ENCODE measurements around the gene DIP2A.

Gene DIP2A

DNA sequence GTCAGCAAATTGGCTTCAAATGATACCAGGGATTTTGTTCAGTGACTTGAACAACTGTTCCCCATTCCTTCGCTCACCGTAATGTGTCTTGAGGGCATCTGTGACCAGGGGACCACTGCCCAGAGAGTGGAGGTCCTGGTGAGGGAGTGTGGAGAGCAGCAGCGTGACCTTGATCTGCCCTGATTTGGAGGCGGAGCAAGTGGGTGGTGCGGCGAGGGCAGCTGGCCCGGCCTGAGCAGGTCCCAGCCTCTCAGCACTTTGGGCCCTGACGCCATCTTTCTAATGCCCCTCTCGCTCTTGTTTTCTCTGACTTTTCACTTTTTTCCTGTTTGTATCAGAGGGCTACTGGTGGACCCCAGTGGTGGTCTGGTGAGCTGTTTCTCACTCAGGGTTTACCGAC lies 31.1 kb downstream of the DIP2A start:
- H3K36me3 ChIP-seq, result peaks cover 49% of the 10 kb centered on the region
- no peaks in the 10 kb centered on the region for H3K27me3 ChIP-seq (ENCODE audit: insufficient read depth, low read depth, severe bottlenecking)
- no peaks in the 10 kb centered on the region for H3K9me3 ChIP-seq (ENCODE audit: severe bottlenecking)
- no peak for DNase-seq
- H3K4me3 ChIP-seq (ENCODE audit: low read depth, low read length), result no peak overlapping the region
- H3K27ac ChIP-seq, result no peak overlapping the region
- TF ChIP-seq, protein P1, sequence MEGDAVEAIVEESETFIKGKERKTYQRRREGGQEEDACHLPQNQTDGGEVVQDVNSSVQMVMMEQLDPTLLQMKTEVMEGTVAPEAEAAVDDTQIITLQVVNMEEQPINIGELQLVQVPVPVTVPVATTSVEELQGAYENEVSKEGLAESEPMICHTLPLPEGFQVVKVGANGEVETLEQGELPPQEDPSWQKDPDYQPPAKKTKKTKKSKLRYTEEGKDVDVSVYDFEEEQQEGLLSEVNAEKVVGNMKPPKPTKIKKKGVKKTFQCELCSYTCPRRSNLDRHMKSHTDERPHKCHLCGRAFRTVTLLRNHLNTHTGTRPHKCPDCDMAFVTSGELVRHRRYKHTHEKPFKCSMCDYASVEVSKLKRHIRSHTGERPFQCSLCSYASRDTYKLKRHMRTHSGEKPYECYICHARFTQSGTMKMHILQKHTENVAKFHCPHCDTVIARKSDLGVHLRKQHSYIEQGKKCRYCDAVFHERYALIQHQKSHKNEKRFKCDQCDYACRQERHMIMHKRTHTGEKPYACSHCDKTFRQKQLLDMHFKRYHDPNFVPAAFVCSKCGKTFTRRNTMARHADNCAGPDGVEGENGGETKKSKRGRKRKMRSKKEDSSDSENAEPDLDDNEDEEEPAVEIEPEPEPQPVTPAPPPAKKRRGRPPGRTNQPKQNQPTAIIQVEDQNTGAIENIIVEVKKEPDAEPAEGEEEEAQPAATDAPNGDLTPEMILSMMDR (IDR thresholded peaks at IDR 0.05; ENCODE audit: low read depth, low read length), result no peak

DNA sequence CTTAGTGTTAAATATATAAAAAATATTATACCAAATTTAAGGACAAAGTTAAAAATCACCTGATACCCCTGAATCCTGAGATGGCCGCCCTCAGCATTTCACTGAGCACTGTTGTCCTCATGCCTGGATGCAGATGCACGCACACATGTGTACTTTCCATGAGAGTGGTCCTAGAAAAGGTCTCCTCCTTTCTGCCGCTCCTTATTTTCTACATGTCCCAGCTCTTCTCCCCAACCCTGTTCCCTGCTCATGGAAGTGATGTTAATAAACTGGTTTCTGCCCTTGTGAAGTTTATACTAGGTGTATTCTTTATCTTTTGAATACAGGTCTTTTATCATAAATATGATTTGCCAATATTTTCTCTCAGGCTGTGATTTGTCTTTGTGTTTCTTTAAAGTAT lies 32.9 kb downstream of the DIP2A start:
- TF ChIP-seq, protein P1 (IDR thresholded peaks at IDR 0.05; ENCODE audit: low read depth, low read length), result no peak
- no peak overlapping the region for H3K4me3 ChIP-seq (ENCODE audit: low read depth, low read length)
- no peak for DNase-seq
- H3K27me3 ChIP-seq (ENCODE audit: insufficient read depth, low read depth, severe bottlenecking), result no peaks in the 10 kb centered on the region
- H3K27ac ChIP-seq, result no peak overlapping the region
- H3K36me3 ChIP-seq, result peaks cover 48% of the 10 kb centered on the region
- no peaks in the 10 kb centered on the region for H3K9me3 ChIP-seq (ENCODE audit: severe bottlenecking)

DNA sequence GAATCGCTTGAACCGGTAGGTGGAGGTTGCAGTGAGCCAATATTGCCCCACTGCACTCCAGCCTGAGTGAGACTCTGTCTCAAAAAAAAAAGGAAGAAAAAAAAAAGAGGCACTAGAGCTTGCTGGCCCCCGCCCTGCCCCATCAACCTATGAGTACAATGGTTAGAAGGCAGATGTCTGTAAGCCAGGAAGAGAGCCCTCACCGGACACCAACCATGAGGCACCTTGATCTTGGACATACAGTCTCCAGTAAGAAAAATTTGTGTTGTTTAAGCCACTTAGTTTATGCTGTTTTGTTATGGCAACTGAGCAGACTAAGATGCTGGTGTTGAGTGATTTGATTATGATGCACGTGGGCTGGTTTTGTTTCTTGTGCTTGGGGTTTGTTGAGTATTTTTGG lies 34.2 kb downstream of the DIP2A start:
- TF ChIP-seq, protein P1 (IDR thresholded peaks at IDR 0.05; ENCODE audit: low read depth, low read length), result no peak
- Histone ChIP-seq H3K36me3 (peaks cover 47% of the 10 kb centered on the region), H3K27ac (no peak overlapping the region), H3K9me3 (ENCODE audit: severe bottlenecking) (no peaks in the 10 kb centered on the region), H3K4me3 (ENCODE audit: low read depth, low read length) (no peak overlapping the region), H3K27me3 (ENCODE audit: insufficient read depth, low read depth, severe bottlenecking) (no peaks in the 10 kb centered on the region)
- DNase-seq, result no peak

DNA sequence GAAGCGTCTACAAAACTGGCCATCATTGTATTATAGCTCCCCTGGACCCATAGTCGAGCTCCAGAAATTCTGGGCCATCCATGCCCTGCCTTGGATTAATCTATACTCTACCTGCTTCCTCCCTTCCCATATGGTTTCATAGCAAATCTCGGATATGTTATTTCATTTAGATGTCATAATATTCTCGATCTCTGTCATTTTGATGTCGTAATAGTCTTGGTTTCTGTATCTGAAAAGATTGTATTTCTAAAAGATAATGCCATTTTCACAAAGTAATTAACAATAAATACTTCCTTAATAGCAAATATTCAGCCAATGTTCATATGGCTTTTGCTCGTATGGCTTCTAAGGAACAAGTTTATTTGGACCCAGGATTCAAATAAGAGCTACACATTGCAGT lies 35.1 kb downstream of the DIP2A start:
- Histone ChIP-seq H3K4me3 (ENCODE audit: low read depth, low read length) (no peak overlapping the region), H3K9me3 (ENCODE audit: severe bottlenecking) (no peaks in the 10 kb centered on the region), H3K36me3 (peaks cover 53% of the 10 kb centered on the region), H3K27me3 (ENCODE audit: insufficient read depth, low read depth, severe bottlenecking) (no peaks in the 10 kb centered on the region), H3K27ac (no peak overlapping the region)
- TF ChIP-seq, protein P1 (IDR thresholded peaks at IDR 0.05; ENCODE audit: low read depth, low read length), result no peak
- no peak for DNase-seq

DNA sequence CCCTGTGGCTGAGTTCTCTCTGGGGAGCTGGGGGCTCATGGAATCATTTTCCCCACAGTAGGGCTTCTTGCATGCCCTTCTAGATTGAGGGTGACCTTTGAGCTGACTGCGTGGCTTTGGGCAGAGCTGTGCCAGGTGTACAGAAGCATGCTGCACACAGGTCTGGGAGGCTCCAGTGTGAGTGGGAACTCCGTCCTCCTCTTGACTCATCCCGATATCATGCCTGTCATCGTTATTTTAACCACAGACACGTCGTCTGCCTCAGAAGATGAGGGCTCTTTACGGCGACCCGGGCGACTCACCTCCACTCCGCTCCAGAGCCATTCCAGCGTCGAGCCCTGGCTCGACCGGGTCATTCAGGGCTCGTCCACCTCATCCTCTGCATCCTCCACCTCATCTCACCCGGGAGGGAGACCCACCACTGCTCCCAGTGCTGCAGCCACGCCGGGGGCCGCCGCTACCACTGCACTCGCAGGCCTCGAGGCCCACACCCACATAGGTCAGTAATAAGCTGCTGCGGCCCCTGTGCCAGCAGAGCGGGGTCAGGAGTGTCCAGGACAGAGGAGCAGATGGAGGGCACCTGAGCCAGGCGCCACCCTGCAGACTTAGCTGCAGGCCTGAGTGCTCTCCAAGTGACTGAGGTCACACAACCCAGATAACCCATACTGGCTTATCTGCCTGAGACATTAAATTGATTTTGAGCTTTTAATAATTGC lies 39.8 kb downstream of the DIP2A start:
- H3K27me3 ChIP-seq (ENCODE audit: insufficient read depth, low read depth, severe bottlenecking), result no peaks in the 10 kb centered on the region
- TF ChIP-seq, protein P1 (IDR thresholded peaks at IDR 0.05; ENCODE audit: low read depth, low read length), result no peak
- DNase-seq, result no peak
- H3K36me3 ChIP-seq, result peaks cover 56% of the 10 kb centered on the region
- H3K27ac ChIP-seq, result no peak overlapping the region
- H3K9me3 ChIP-seq (ENCODE audit: severe bottlenecking), result no peaks in the 10 kb centered on the region
- no peak overlapping the region for H3K4me3 ChIP-seq (ENCODE audit: low read depth, low read length)

Data from WERI-Rb-1 (cell line).